Cardiac septum (tissue), 1 donor: ENCODE data around the gene RNF213. TPM values are rescaled to one million over a fixed set of nuclear protein-coding genes. Genes with fewer than 3 reads are reported as not detected.

ENCODE experiments used
- DNase-seq: peaks from one replicate; pipeline ENCODE4 v3.0.0-alpha.2; 2020; ENCODE audit warnings: low spot score
- intact Hi-C: fragments of 100-400 bp; cut with DNase I; formaldehyde crosslinking; loops from one replicate; pipeline ENCODE4 v1.14.0; 2022
- total RNA-seq: library from RNA; stranded (reverse); fragmentation: NEBNext Ultra II Directional; extraction: Animal tissue kit (Norgen Biotek cat#: 25700); gene quantifications from one replicate; pipeline ENCODE4 v1.2.1, GENCODE V29; 2021
- donor health status: DM: no; HTN: no; CAD: no.

Gene RNF213
- total RNA-seq, 1 donor from 2014 or later, result 46.4 TPM

DNA sequence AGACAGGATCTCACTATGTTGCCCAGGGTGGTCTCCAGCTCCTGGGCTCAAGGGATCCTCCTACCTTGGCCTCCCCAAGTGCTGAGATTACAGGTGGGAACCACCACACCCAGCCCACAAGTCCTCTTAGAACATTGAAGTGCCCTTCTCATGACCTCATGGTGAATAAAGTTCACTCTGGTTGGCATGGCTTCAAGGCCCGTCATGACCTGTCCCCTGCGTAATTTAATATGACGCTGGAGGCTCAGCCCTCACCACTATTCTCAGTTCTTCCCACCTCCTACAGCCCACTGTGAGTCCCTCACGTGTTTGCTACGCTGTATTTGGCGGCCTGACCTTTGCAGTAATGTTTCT, 156.3 kb downstream of the RNF213 start:
- no peak for DNase-seq
- intact Hi-C loops, result no loop called here

DNA sequence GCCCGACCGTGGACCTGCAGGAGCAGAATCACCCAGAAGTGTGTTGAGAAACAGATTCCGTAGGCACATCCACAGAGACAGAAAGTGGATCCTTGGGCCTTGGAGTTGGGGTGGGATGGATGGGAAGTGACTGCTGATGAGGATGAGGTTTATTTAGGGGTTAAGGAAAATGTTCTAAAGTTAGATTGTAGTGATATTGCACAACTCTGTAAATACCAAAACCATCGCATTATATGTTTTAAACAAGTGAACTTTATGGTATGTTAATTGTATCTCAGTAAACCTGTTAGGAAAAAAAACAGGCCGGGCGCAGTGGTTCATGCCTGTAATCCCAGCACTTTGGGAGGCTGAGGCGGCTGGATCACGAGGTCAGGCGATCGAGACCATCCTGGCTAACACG, 157.9 kb downstream of the RNF213 start:
- DNase-seq, result no peak
- intact Hi-C loops, result no loop called here

DNA sequence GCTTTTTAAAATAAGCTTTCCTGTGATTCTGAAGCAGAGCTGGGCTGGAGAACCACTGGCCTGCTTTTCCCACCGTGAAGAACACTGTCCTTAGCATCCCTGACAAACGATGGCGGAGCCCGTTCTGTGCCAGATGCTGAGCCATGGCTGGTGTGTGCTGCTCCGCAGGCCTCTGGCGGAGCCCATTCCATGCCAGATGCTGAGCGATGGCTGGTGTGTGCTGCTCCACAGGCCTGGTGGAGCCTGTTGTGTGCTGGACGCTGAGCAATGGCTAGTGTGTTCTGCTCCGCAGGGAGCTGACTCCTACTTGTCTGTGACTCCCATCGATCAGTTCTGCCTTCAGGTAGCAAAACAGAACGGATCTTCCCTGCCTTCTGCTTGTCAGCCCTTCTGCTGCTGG, 158.6 kb downstream of the RNF213 start:
- no peak for DNase-seq
- intact Hi-C loops, result no loop called here

DNA sequence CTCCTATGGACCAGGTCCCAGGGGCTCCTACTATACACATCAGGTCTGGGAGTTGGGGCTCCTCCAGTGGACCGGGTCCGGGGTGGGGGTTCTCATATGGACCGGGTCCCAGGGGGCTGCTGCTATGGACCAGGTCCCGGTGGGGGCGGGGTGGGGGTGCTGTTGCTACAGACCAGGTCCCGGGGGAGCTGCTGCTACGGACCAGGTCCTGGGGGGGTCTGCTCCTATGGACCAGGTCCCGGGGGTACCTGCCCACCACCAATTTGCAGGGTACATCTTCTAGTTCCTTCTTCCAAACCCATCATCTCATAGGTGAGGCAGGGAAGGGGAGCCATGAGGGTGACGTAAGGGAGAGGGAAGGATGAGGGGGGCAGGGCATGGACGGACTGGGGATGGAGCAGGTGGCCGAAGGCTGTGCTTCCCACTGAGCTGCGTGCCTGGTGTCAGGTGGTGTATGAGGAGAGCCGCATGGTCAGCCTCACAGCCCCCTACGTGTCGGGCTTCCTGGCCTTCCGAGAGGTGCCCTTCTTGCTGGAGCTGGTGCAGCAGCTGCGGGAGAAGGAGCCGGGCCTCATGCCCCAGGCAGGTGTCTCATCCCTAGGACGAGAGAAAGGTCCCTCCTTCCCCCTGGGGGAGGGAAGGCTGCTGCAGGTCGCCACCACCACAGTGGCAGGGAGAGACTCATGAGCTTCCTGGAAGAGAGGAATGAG, 160.9 kb downstream of the RNF213 start:
- intact Hi-C loops, result no loop called here
- DNase-seq, result no peak

DNA sequence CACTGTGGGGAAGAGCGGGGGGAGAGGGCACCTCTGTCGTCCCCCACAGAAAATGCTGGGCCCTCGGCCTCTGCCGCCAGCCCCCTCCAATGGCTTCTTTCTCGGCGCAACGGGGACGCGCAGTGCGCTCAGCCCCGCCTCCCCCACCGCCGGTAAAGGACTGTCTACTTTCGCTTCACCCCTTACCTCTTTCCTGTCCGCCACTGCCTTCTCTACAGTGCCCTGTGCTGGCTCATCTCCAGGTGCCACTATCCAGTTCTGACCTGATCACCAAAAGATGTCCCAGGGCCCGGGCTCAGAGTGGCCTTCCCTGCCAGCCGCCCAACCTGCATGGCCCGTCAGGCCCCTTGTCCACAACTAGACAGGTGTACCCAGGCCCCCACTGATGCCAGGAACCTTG, 161.6 kb downstream of the RNF213 start:
- DNase-seq, result no peak
- intact Hi-C loops, result no loop called here

DNA sequence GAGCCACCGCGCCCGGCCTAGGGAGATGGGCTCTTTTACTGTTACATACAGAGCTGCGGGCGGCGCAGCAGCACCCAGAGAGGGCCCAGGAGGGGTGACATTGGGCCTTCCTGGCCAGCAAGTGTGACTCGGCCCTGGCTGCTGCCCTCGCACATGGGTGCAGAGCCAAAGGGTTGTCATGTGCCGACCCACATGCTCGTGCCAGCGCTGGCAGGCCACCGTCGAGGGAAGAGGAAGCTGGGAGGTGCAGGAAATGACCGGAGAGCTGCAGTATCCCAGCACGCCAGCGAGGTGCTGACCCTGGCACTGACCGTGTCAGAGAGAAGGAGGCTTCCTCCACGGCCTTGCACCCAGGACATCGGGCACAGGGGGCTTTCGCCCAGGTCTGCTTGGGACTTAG, 162.3 kb downstream of the RNF213 start:
- DNase-seq, result no peak
- intact Hi-C loops, result no loop called here

DNA sequence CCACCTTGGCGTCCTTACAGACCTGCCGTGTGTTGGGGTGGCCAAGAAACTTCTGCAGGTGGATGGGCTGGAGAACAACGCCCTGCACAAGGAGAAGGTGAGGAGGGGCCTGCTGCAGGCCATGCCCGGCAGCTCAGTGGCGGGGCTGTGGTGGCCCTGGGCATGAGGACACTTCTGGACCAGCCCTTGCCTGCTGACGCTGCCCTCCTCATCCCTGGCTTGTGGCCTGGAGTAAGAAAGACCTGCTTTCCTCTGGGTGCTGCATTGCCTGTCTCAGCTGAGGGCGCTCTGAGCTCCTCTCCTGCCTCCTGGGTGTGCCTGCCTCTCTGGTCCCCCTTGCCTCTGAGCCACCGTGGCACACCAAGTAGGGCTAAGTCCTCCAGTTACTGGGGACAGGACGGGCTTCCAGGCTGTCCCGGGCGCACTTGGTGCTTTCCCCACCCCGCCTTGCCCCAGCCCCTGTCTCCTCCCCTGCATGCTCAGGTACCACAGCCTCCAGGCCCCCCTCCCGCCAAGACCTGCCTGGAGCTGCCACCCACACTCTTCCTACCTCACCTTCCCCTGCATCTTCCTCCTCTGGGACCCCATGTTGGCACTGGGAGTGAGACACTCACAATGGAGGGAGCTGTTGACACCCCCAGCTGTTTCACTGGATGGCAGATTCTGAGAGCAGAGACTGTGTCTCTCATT, 163.0 kb downstream of the RNF213 start:
- no peak for DNase-seq
- intact Hi-C loops, result no loop called here

DNA sequence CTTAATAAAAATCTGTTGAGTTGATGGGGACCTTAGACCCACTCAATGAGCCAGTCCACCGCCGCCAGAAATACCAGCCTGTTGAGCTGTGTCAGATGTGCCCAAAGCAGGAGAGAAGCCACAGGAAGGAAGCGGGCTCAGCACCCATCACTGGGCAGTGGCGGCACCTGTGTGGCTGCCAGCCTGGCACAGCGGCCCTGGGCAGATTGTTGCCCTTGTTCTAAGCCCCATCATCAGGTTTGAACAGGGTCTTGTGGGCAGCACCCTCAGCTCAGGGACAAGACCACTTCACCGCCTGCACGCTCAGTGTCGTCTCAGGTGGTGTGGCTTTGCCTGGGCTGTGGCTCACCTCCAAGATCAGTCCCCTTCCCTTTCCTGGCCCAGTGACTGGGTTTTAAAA, 163.6 kb downstream of the RNF213 start:
- intact Hi-C loops, result no loop called here
- no peak for DNase-seq

DNA sequence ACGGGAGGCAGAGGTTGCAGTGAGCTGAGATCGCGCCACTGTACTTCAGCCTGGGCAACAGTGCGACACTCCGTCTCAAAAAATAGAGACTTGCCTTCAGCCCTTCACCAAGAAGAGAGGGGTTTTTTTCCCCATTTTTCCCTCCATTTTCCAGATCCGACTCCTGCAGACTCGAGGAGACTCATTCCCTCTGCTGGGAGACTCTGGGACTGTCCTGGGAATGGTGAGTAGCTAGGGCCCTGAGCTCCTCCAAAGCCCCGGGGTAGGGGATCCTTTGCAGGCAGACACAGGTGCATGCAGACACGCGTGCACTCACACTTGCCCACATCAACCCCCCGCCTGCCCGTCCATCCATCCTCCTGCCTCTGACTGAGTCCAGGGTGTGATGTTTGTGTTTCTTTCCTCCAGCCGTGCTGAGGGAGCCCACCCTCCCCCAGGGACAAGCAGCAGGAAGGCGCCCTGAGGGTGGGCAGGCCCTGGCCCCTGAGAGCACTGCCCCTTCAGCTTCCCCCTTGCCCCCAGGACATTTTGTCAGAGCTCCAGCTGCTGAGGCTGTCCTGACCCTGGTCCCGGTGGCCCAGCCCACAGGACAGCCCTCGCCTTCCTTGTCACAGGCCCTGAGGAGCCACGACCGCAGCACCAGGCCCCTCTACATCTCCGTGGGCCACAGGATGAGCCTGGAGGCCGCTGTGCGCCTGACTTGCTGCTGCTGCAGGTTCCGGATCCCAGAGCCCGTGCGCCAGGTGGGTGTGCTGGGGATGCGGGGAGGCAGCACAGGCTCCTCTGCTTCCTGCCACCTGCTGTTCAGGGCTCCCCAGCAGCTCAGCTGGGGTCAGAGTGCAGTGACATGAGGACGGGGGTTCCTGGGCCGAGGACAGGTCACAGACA, 164.5 kb downstream of the RNF213 start:
- intact Hi-C loops, result loop anchor here (5.0 kb wide), 1 partner anchor 152 kb away; no protein-coding TSS in a partner anchor

DNA sequence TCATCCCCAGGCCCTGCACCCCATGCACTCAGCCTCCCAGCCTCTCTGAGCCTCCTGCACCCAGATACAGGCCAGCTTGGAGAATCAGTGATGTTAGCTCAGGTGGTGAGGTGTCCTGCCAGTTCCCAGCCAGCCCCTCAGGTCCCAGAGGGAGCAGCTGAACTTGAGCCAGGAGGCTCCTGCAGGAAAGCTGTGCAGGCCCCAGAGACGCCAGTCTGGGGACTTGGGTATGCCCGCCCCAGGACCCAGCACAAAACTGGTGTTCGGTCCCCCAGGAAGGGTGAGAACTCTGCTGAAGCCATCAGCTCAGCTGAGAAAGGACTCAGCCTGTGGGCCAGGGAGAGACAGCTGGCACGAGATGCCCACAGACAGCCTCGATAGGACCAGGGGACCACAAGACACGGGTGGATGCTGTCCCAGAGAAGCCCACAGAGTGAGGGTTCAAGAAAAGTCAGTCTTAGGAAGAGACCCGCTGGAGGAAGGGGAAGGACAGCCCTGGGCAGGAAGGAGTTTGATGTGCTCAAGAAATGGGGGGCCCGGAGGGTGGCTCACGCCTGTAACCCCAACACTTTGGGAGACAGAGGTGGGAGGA, 165.3 kb downstream of the RNF213 start:
- DNase-seq, result no peak

More for the DNA sequence above, 164.5 kb downstream of the RNF213 start:
- no peak for DNase-seq

DNA sequence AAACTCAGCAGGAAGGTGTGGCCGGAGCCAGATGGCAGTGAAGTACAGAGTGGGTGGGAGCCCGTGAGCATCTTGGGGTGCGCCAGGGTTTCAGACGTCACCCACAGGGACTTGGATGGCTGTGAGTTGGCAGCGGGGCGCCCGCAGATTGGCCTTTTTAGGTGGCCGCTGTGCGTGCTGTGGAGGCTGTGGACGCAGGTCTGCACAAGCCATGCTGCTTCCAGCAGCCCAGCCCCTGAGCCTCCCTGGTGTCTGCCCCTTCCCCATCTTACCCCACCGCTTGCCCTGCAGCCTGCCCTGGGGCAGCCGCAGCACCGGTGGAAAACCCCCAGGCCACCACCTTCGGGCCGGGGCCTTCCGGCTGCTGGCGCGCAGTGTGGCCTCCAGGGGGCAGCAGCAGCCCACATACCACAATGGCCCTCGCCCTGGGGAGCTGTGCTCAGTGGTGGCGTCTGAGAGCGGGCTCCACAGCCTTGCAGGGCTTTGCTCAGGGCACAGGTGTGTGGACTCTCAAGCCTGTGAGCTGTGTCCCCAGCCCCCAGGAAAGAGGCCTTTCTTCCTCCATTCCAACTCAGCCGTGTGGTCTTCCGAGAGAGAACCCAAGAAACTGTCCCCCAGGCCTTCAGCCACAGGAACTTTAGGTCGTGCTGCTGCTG, 166.1 kb downstream of the RNF213 start:
- DNase-seq, result peak; percentile 88
- intact Hi-C loops, result loop anchor here (2.0 to 5.0 kb wide), 2 partner anchors 151 to 554 kb away; no protein-coding TSS in a partner anchor

More for the DNA sequence above, 165.3 kb downstream of the RNF213 start:
- intact Hi-C loops, result loop anchor here (2.0 to 5.0 kb wide), 2 partner anchors 151 to 555 kb away; no protein-coding TSS in a partner anchor

DNA sequence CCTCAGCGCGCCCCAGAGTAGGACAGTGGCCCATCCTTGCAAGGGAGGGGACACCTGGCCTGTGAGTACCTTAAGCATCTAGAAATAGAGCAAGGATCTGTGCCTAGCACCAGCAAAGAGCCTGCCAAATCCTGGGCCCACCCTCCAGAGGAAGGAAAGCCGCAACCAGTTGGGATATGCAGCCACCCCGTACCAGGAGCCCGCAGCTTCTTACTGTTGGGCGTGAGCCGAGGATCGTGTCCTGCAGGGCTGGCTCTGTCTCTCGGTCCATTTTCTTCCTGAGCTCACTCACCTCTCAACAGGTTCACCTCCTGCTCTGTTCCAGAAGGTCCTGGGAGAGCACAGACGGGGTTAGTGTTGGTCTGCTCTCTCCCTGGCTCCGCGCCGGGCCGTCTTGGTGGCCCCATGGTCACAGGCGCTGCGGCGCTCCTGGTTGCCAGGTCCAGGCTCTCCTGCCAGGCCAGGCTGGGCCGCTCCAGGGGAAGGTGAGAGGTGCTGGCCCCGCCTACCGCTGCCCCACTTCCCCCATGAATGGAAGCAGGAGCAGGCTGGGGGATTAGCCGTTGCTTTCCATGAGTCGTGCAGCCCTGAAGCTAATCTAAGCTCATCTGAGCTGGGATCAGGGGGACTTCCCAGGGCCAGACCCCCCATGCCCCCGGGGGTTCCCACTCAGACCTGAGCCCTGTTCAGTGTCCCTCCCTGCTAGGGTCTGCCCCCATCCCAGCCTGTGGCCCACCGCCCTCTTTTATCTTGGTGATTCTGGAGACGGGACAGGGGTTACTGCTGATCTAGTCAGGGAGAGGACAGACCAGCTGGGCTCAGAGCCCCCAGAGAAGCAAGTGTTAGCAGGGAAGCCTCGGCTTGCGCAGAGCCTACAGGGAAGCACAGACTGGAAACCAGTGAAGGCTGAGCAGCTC, 167.0 kb downstream of the RNF213 start:
- DNase-seq, result no peak
- intact Hi-C loops, result loop anchor here (2.0 to 5.0 kb wide), 2 partner anchors 150 to 553 kb away; no protein-coding TSS in a partner anchor

DNA sequence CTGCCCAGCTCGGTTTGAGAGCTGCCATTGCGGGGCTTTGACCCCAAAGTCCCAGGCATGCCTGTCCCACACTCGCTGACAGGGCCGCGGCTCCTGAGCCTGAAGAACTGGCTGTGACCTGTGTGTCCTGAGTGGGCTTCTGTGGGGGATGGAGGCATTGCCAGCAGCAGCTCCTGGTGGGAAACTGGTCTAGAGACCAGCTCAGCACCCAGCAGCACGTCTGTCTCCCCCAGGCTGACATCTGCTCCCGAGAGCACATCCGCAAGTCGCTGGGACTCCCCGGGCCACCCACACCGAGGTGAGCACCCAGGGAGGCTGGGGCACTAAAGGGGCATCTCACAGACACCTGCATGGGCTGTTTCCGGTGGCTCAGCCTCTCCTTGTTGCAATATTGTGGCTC, 167.7 kb downstream of the RNF213 start:
- intact Hi-C loops, result loop anchor here (5.0 kb wide), 1 partner anchor 149 kb away; no protein-coding TSS in a partner anchor
- DNase-seq, result no peak

DNA sequence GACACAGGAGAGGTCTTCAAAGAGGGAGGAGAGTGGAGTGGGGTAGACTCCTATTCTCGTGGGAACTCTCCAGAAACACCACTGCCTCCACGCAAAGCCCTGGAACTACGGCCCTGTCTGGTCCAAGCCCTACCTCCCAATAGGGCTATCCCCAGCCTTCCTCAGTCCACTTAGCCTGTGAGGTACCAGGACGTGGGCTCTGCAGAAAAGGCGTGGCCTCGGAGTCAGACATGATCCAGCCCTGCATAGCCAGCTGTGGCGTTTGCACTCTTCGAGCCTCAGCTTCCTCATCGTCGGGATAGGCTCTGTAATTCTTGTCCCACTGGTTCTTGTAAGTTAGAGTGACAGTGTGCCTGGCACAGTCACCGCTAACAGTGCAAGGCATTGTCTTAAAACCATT, 168.1 kb downstream of the RNF213 start:
- intact Hi-C loops, result loop anchor here (5.0 kb wide), 1 partner anchor 149 kb away; no protein-coding TSS in a partner anchor
- DNase-seq, result no peak

DNA sequence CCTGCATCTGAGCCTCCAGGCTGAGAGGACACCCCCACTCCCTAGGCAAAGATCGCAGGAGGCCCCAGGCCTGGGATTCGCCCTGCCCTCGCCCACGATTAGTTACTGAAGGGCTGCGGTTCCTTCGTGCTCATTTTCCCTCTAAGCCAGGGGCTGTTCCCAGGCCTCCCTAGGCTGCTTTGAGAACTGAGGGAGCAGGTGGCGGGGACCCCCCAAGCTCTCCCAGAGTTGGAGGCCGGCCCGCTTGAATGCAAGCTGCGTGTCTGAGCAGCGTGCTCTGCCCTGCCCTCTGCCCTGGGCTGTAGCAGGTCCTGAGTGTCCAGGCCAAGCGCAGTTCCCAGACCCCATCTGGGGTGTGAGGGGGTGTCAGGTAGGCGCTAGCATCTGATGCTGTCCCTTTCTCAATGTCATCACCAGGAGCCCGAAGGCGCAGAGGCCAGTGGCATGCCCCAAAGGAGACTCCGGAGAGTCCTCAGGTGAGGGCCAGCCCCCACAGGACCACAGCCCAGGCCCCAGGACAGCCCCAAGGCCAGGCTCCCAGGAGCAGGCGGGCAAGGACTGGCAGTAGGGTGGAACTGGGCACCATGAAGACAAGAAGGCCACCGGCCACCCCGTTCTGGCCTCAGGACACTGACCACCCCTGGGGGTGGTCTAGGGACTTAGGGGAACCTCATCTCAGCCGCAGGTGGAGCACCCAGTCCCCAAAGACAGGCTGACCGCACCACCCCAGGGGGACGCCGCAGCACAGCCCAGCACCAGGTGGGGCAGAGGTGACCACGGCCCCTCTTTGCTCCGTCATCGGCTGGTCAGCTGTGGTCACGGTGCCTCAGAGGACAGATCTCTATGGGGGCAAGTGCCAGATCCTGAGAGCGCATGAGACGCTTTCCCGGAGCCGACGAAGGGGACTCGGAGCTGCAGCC, 169.0 kb downstream of the RNF213 start:
- DNase-seq, result no peak

DNA sequence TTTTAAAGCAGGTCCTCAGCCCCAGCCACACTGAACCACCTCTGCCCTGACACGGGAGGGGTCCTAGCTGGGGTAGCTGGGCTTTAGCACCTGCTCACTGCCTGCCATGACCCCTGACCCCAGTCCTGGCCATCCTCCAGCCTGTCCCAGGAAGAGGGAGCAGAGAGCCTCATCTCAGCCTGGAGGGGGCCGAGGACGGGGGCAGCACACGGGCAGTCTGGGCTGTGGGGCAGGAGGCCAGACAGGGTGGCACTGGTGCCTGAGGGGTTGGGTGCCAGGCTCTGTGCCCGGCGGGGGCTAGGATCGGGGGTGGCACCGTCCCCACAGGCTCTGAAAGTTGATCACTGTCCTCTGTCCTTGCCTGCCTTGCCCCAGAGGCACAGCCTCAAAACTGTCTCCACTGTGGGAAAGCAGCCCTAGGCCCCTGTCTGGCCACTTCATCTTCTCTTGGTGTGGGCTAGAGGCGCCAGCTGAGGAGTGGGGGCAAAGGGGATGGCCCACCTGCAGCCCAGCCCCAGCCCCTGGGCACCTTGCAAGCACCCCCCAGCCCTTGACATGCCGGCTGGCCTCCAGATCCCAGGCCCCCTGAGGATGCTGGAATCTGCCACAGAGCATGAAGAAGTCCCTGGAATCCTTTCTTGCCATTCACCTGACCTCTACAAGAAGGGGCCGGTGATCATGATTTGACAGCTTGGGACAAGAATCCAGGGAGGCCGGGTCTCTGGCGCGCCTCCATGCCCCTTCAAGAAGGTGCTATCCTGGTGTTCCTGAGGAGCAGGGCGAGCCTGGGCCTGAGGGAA, 170.0 kb downstream of the RNF213 start:
- intact Hi-C loops, result no loop called here
- DNase-seq, result no peak

More for the DNA sequence above, 169.0 kb downstream of the RNF213 start:
- intact Hi-C loops, result loop anchor here (5.0 kb wide), 1 partner anchor 148 kb away; no protein-coding TSS in a partner anchor
